Fibroblast of pulmonary artery (primary cell): ENCODE results near the gene FGFBP2.

Experiments
- DNase-seq: peaks from one replicate; pipeline ENCODE4 v3.0.0-alpha.2; 2010; ENCODE audit warnings: low read depth
- H3K4me3 ChIP-seq: replicated peaks from 2 replicates; pipeline ENCODE4 v1.5.1; 2011; ENCODE audit warnings: low read depth, mild to moderate bottlenecking, control low read depth, low read length, moderate library complexity
- CTCF ChIP-seq: IDR thresholded peaks from 2 replicates; pipeline ENCODE4 v1.5.1; 2011; ENCODE audit warnings: mild to moderate bottlenecking, control low read depth, low read length, inconsistent platforms; ENCODE audit errors: missing control alignments

FGFBP2 gene

GRCh38 chr4:16001484-16001858 lies 38.5 kb upstream of the FGFBP2 start:
- peak; percentile 79 for DNase-seq
- TF ChIP-seq CTCF = peak; percentile 91
- H3K4me3 ChIP-seq = no peak overlapping the region

DNA sequence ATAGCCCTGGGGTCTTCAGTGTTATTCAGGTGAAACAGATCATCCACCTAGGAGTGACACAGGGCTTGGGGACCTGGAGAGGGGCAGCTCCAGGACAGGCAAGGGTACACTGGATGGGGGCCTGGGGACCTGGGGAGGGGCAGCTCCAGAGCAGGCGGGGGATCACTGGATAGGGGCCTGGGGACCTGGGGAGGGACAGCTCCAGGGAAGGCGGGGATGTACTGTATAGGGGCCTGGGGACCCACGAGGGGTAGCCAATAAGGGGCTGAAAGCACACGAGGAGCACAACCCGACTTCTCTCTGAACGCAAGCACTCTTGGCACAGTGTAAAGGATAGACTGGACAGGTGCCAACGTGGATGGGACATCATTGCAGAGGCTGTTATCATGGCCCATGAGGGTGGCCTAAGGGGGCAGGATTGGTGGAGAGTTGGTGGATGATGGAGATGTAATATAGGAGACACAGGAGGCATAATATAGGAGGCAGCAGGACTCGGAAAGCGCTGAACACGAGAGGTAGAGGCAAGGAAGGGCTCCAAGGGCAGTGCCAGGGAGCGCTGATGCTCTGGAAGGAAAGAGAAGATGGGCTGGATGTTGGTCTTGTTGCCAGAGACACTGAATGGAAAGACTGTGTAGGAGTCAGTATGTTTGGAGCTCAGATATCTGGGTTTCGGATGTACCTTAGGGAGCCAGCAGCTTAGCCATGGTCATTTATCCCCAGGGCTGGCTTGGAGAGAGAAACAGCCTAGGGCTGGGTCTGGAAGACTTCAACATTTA lies 37.9 kb upstream of the FGFBP2 start:
- no peak for DNase-seq
- H3K4me3 ChIP-seq = no peak overlapping the region
- no peak for TF ChIP-seq CTCF

GRCh38 chr4:15996773-15997172 lies 33.8 kb upstream of the FGFBP2 start:
- no peak for TF ChIP-seq CTCF
- DNase-seq = no peak
- no peak overlapping the region for H3K4me3 ChIP-seq

DNA sequence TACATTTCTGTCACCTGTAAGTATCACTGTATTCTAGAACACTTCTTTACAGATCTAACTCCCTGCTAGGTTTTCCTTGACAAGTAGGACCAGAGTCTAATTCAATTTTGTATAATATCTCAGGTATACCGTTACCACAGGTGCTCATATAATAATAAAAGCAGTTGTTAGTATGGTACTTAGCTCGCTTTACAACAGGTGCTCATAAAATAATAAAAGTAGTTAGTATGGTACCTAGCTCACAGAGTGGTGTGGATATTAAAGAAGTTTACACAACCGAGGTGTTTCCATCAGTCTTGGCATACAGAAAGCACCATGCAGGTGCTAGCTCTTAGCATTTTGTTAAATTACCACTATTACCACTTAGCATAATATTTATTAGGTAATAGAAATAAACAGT lies 32.9 kb upstream of the FGFBP2 start:
- H3K4me3 ChIP-seq = no peak overlapping the region
- TF ChIP-seq CTCF = no peak
- no peak for DNase-seq

DNA sequence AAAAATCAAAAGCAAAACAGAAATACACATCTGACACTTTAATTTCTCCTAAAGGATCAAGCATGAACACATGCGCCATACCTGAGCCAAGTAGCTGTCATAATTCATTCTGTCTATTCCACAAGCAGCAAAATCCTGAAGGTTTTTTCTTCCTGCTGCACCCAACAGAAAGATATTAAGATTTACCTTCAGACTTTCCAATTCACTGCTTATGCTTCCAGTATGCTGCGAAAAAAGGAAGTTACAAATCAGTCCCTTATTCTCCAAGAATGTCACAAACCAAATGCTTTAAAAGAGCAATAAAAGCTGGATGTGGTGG lies 29.2 kb upstream of the FGFBP2 start:
- no peak for DNase-seq
- no peak for TF ChIP-seq CTCF
- H3K4me3 ChIP-seq = no peak overlapping the region

DNA sequence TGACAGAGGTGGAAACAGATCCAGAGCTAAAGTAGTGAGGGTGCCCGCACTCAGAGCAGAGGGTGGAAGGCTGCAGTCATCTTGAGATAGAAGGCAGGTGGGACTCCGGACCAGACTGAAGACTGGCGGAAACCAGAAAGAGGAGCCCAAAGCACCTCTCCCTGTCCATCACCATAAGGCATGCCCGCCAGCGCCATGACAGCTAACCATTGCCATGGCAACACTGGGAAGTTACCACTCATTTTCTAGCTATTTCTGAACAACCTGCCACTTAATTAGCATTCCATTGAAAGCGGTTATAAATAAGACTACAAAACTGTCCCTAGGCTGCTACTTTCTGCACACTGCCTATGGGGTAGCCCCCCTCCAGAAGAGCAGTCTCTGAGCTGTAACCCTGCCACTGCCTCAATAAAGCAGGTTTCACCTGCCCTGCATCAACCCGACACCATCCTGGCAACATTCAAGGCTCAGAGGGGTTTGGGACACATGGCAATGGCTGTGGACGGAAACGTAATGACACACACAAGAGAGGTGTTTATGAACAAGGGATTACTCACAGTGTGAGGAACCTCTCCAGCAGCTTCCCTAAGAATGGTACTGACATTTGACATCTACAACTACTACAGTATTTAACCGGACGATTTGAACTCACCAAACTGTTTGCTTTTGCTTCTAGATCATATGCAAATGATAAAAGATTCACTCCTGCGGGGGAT lies 27.8 kb upstream of the FGFBP2 start:
- no peak for DNase-seq
- no peak overlapping the region for H3K4me3 ChIP-seq
- no peak for TF ChIP-seq CTCF

DNA sequence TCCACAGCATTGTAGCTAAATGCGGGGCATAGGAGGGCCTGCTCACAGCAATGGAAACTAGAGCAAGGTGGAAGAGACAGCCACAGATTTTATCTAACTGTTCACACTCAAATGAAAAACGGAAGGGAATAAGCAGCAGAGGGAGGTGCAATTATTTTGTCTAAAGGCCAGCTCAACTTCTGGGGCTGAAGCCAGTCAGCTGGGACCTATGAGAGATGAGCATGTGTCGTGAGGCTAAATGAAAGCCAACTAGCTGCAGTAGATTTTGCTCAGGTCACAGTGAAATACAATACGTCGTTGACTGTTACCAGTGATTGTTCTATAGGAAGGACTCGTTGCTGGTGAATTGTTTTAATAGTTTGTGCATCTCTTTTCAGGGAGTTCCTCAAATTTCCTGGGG lies 26.4 kb upstream of the FGFBP2 start:
- TF ChIP-seq CTCF = no peak
- DNase-seq = no peak
- no peak overlapping the region for H3K4me3 ChIP-seq
